H1 (cell line): ENCODE measurements around the gene RAET1E. TPM values are rescaled to one million over a fixed set of nuclear protein-coding genes. Genes with fewer than 3 reads are reported as not detected.

Source experiments
- CTCF ChIA-PET: fragments of 300-600 bp; sonication (Branson Sonifier 250); formaldehyde crosslinking; loops from one replicate; lab custom pipeline; 2021; ENCODE audit not compliant: partially characterized antibody; lab: Charles Lee
- POLR2A ChIA-PET: fragments of 300-600 bp; sonication (Branson Sonifier 250); formaldehyde crosslinking; loops from one replicate; lab custom pipeline; 2021; ENCODE audit warnings: inconsistent platforms; ENCODE audit not compliant: partially characterized antibody; lab: Charles Lee
- DNase-seq, 2 experiments: peaks; one replicate each; pipeline versions ENCODE4 v3.0.0 to v3.0.0-alpha.2; 2010 to 2022; ENCODE audit warnings: low spot score in 2 of 2, low read depth in 1 of 2, mixed read lengths in 1 of 2
- FAIRE-seq: peaks from 2 replicates; lab custom pipeline; 2011; peaks lifted over from hg19 to GRCh38; lab: Jason Lieb, UNC
- H2AFZ ChIP-seq: 2 replicates; pipeline ENCODE4 v1.8.1; 2012; ENCODE audit warnings: low read length, inconsistent platforms
- H2AK5ac ChIP-seq: 2 replicates; pipeline ENCODE4 v1.6.1; 2013; ENCODE audit warnings: low read depth, low read length
- H2BK120ac ChIP-seq: replicated peaks from 2 replicates; pipeline ENCODE3; 2013; ENCODE audit warnings: low read depth, low read length, inconsistent platforms
- H2BK12ac ChIP-seq: 2 replicates; pipeline ENCODE4 v1.6.1; 2013; ENCODE audit warnings: low read depth, low read length
- H2BK15ac ChIP-seq: 2 replicates; pipeline ENCODE4 v1.6.1; 2013; ENCODE audit warnings: low read length
- H2BK20ac ChIP-seq: 2 replicates; pipeline ENCODE4 v1.6.1; 2013; ENCODE audit warnings: low read length
- H2BK5ac ChIP-seq: 2 replicates; pipeline ENCODE4 v1.6.1; 2013; ENCODE audit warnings: low read depth, low read length
- H3K14ac ChIP-seq: 2 replicates; pipeline ENCODE4 v1.6.1; 2013; ENCODE audit warnings: inconsistent platforms; ENCODE audit not compliant: insufficient read length
- H3K18ac ChIP-seq: 2 replicates; pipeline ENCODE4 v1.6.1; 2013; ENCODE audit warnings: low read length; ENCODE audit errors: extremely low read depth
- H3K23ac ChIP-seq: 2 replicates; pipeline ENCODE4 v1.6.1; 2013; ENCODE audit warnings: inconsistent platforms; ENCODE audit not compliant: insufficient read length
- H3K23me2 ChIP-seq: 2 replicates; pipeline ENCODE4 v1.6.1; 2013; ENCODE audit warnings: low read depth, low read length
- H3K27ac ChIP-seq: 2 replicates; pipeline ENCODE4 v1.6.1; 2011; ENCODE audit warnings: low read depth, low read length, inconsistent platforms
- H3K27me3 ChIP-seq, 4 experiments: replicated peaks in 1 of 4; 1 replicate in 1 of 4; 2 replicates in 3 of 4; pipeline versions ENCODE4 v1.6.1 to v1.8.1; 2011 to 2013; ENCODE audit warnings: low read length in 3 of 4, mild to moderate bottlenecking in 3 of 4, inconsistent platforms in 2 of 4, mixed read lengths in 2 of 4, moderate library complexity in 1 of 4; ENCODE audit not compliant: control insufficient read depth in 3 of 4, insufficient read depth in 3 of 4; ENCODE audit errors: extremely low read depth in 1 of 4
- H3K36me3 ChIP-seq, 4 experiments: 2 replicates each; pipeline versions ENCODE4 v1.6.1 to v1.8.1; 2011 to 2013; ENCODE audit warnings: mild to moderate bottlenecking in 4 of 4, low read length in 3 of 4, moderate library complexity in 2 of 4, control low read depth in 1 of 4, inconsistent platforms in 1 of 4; ENCODE audit not compliant: insufficient read depth in 4 of 4, control insufficient read depth in 2 of 4
- H3K4ac ChIP-seq: replicated peaks from 2 replicates; pipeline ENCODE3; 2013; ENCODE audit warnings: low read length, low read depth, mixed read lengths, inconsistent platforms; ENCODE audit not compliant: insufficient read length
- H3K4me1 ChIP-seq, 4 experiments: replicated peaks in 1 of 4; 1 replicate in 1 of 4; 2 replicates in 3 of 4; pipeline versions ENCODE4 v1.6.1 to v1.8.1; 2011 to 2013; ENCODE audit warnings: low read length in 3 of 4, inconsistent platforms in 2 of 4, mixed read lengths in 1 of 4; ENCODE audit not compliant: insufficient read depth in 4 of 4, control insufficient read depth in 3 of 4
- H3K4me2 ChIP-seq, 2 experiments: 2 replicates each; pipeline versions ENCODE4 v1.6.1 to v1.8.1; 2011 to 2013; ENCODE audit warnings: low read depth in 2 of 2, low read length in 2 of 2, control low read depth in 1 of 2, inconsistent platforms in 1 of 2, mild to moderate bottlenecking in 1 of 2; ENCODE audit not compliant: insufficient read depth in 1 of 2
- H3K4me3 ChIP-seq, 4 experiments: fragments of 200-600, 300-600 bp in 1 of 4; sonication (generic), shearing (Covaris generic), sonication (Bioruptor Twin) in 1 of 4; 2 replicates each; pipeline versions ENCODE4 v1.5.1 to v1.8.1; 2011 to 2016; ENCODE audit warnings: low read length in 4 of 4, low read depth in 3 of 4, control low read depth in 2 of 4, inconsistent platforms in 2 of 4, mild to moderate bottlenecking in 2 of 4, mixed read lengths in 1 of 4, moderate library complexity in 1 of 4; ENCODE audit not compliant: insufficient read depth in 2 of 4; ENCODE audit errors: extremely low read depth in 1 of 4
- H3K56ac ChIP-seq: replicated peaks from 2 replicates; pipeline ENCODE3; 2013; ENCODE audit warnings: low read depth, mild to moderate bottlenecking, mixed read lengths, low read length, inconsistent platforms; ENCODE audit not compliant: insufficient read length
- H3K79me1 ChIP-seq: 2 replicates; pipeline ENCODE4 v1.6.1; 2013; ENCODE audit warnings: low read depth, low read length, control low read depth
- H3K79me2 ChIP-seq, 2 experiments: 2 replicates each; pipeline versions ENCODE4 v1.6.1 to v1.8.1; 2012 to 2013; ENCODE audit warnings: low read length in 2 of 2, mild to moderate bottlenecking in 2 of 2, inconsistent platforms in 1 of 2; ENCODE audit not compliant: insufficient read depth in 2 of 2, control insufficient read depth in 1 of 2
- H3K9ac ChIP-seq, 4 experiments: replicated peaks in 1 of 4; 1 replicate in 1 of 4; 2 replicates in 3 of 4; pipeline versions ENCODE4 v1.6.1 to v1.8.1; 2011 to 2013; ENCODE audit warnings: low read depth in 3 of 4, low read length in 3 of 4, control low read depth in 2 of 4, mild to moderate bottlenecking in 2 of 4, moderate library complexity in 2 of 4, inconsistent platforms in 1 of 4; ENCODE audit errors: extremely low read depth in 1 of 4
- H3K9me3 ChIP-seq, 2 experiments: 2 replicates each; pipeline versions ENCODE4 v1.6.1 to v1.8.1; 2012 to 2013; ENCODE audit warnings: mild to moderate bottlenecking in 2 of 2, moderate library complexity in 2 of 2, control low read depth in 1 of 2, inconsistent platforms in 1 of 2, low read depth in 1 of 2, low read length in 1 of 2, mixed read lengths in 1 of 2; ENCODE audit not compliant: insufficient read depth in 2 of 2
- H4K20me1 ChIP-seq, 2 experiments: replicated peaks in 1 of 2; 2 replicates each; pipeline versions ENCODE3 to v1.8.1; 2011 to 2013; ENCODE audit warnings: inconsistent platforms in 2 of 2, low read length in 2 of 2, mild to moderate bottlenecking in 1 of 2; ENCODE audit not compliant: insufficient read depth in 2 of 2, control insufficient read depth in 1 of 2
- H4K5ac ChIP-seq: 2 replicates; pipeline ENCODE4 v1.6.1; 2013; ENCODE audit warnings: low read length, low read depth, mixed read lengths, inconsistent platforms; ENCODE audit not compliant: insufficient read length
- H4K8ac ChIP-seq: 2 replicates; pipeline ENCODE4 v1.8.0; 2013; ENCODE audit warnings: mild to moderate bottlenecking, moderate library complexity, low read length, inconsistent platforms; ENCODE audit not compliant: insufficient read depth; ENCODE audit errors: extremely low read depth
- H4K91ac ChIP-seq: replicated peaks from 2 replicates; pipeline ENCODE3; 2013; ENCODE audit warnings: low read length, mixed read lengths, inconsistent platforms; ENCODE audit not compliant: insufficient read length
- ASH2L ChIP-seq: fragments of 200-600, 300-600 bp; sonication (generic); IDR thresholded peaks from one replicate; pipeline ENCODE4 v1.7.1; 2017; ENCODE audit warnings: low read length
- CREB1 ChIP-seq: IDR thresholded peaks from 2 replicates; pipeline ENCODE4 v1.6.1; 2012; ENCODE audit warnings: inconsistent platforms
- FOSL1 ChIP-seq: IDR thresholded peaks from 2 replicates; pipeline ENCODE4 v1.6.1; 2011; ENCODE audit warnings: mild to moderate bottlenecking, low read depth, low read length, moderate library complexity; ENCODE audit not compliant: insufficient read depth
- POLR2A ChIP-seq, 2 experiments: IDR thresholded peaks; 1 replicate in 1 of 2; 2 replicates in 1 of 2; pipeline ENCODE4 v1.6.1; 2011; ENCODE audit warnings: low read depth in 2 of 2, low read length in 2 of 2, mild to moderate bottlenecking in 2 of 2; ENCODE audit errors: control extremely low read depth in 1 of 2
- ZNF274 ChIP-seq: IDR thresholded peaks from 2 replicates; pipeline ENCODE4 v1.7.0; 2012; ENCODE audit warnings: low read length, borderline replicate concordance; ENCODE audit errors: extremely low read depth
- WGBS, 2 experiments: shearing (Covaris generic) in 1 of 2; methylation state at CpG; one replicate each; pipeline versions ENCODE4 v1.1.6 to v1.1.7; 2013 to 2015; ENCODE audit warnings: low lambda C conversion rate in 2 of 2, mixed read lengths in 2 of 2, inconsistent platforms in 1 of 2, low coverage in 1 of 2, missing lambda C conversion rate in 1 of 2; ENCODE audit not compliant: insufficient replicate concordance in 2 of 2, insufficient coverage in 1 of 2, insufficient read length in 1 of 2; ENCODE audit errors: extremely low coverage in 1 of 2, missing lambda C conversion rate in 1 of 2; 5-methylcytosine and 5-hydroxymethylcytosine counted together
- polyA plus RNA-seq, 7 experiments: library from polyadenylated mRNA; depleted of rRNA in 3 of 7; stranded (reverse) in 5 of 7; unstranded in 2 of 7; fragments of >200 nt in 5 of 7; fragments of 200-250 nt in 2 of 7; gene quantifications; 1 replicate in 5 of 7; 2 replicates in 1 of 7; 4 replicates in 1 of 7; pipeline versions ENCODE4 v1.2.1 to v1.2.3, GENCODE V29; 2011 to 2013; ENCODE audit warnings: missing spikeins in 2 of 7, mixed read lengths in 2 of 7
- total RNA-seq: library from RNA; stranded (reverse); fragmentation: NEBNext Ultra II Directional; extraction: Animal tissue kit (Norgen Biotek cat#: 25700); gene quantifications from 2 replicates; pipeline ENCODE4 v1.2.1, GENCODE V29; 2021

RAET1E gene
- total and polyA plus RNA-seq, 2 of the 8 experiments (the other 6 are each of a cell fraction or from before 2014, with no cell fraction given) = not detected

GRCh38 chr6:149896491-149896890, 1.4 kb downstream of the RAET1E start:
- Histone ChIP-seq H2BK120ac (no peak overlapping the region), H3K4me2 (no peak overlapping the region)
- FAIRE-seq = no peak

More at GRCh38 chr6:149896491-149896890, 1.4 kb downstream of the RAET1E start:
- ChIA-PET CTCF (interaction anchor here (0.7 to 2.9 kb wide), 8 partner anchors 9 to 118 kb away, joined by 3 to 15 read pairs (median 3); no protein-coding TSS in a partner anchor), POLR2A (no interaction called here)
- Histone ChIP-seq H4K5ac (no peak overlapping the region), H3K79me2 (no peaks in the 10 kb centered on the region), H3K4me1 (peaks cover 0 to 4% (median 0%) of the 10 kb centered on the region in 4 experiments; a peak in 2 of 7 replicates), H2BK15ac (no peak overlapping the region), H3K4me3 (no peak overlapping the region), H3K36me3 (no peaks in the 10 kb centered on the region), H3K27me3 (no peaks in the 10 kb centered on the region), H4K8ac (no peak overlapping the region), H3K18ac (no peak overlapping the region), H3K27ac (no peak overlapping the region), H4K91ac (no peak overlapping the region), H3K9ac (no peak overlapping the region), H2BK20ac (no peak overlapping the region), H3K4ac (no peak overlapping the region), H3K79me1 (no peaks in the 10 kb centered on the region), H2AFZ (no peak overlapping the region), H3K14ac (no peak overlapping the region), H2AK5ac (no peak overlapping the region), H4K20me1 (no peaks in the 10 kb centered on the region), H2BK5ac (no peak overlapping the region), H3K9me3 (no peaks in the 10 kb centered on the region), H3K56ac (no peak overlapping the region), H2BK12ac (no peak overlapping the region), H3K23ac (no peak overlapping the region), H3K23me2 (no peaks in the 10 kb centered on the region)
- no peak for TF ChIP-seq POLR2A (IDR thresholded peaks at IDR 0.05; ENCODE audit: control extremely low read depth in 1 of 2, low read depth in 2 of 2, low read length in 2 of 2)
- no peak for TF ChIP-seq ZNF274
- TF ChIP-seq CREB1 = no peak
- TF ChIP-seq ASH2L = no peak
- TF ChIP-seq FOSL1 = no peak
- DNase-seq = no peak
- WGBS, 2 experiments = 91% methylated on average over 3 of the region's 3 CpGs; no CpG with 5 or more reads in 1 of the 2 experiments
